ENCODE results near the gene KCTD19.
A peak's percentile ranks its signal among the peaks of the same experiment; 100 is the strongest.

Gene KCTD19

DNA sequence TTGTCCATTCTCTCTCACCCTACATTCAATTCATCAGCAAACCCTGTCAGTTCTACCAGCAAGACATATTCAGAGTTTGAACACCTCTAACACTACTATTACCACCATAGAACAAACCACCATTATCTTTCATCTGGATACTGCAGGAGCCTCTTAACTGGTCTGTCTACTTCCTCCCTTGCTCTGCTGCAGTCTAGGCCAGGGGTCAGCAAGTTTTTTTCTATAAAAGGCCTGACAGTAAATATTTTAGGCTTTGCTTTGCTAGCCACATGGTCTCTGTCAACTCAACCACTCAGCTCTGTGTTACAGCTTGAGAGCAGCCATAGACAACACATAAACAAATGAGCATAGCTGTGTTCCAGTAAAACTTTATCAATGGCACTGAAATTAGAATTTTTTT is 13.8 kb downstream of the KCTD19 start:
- no peak for DNase-seq

DNA sequence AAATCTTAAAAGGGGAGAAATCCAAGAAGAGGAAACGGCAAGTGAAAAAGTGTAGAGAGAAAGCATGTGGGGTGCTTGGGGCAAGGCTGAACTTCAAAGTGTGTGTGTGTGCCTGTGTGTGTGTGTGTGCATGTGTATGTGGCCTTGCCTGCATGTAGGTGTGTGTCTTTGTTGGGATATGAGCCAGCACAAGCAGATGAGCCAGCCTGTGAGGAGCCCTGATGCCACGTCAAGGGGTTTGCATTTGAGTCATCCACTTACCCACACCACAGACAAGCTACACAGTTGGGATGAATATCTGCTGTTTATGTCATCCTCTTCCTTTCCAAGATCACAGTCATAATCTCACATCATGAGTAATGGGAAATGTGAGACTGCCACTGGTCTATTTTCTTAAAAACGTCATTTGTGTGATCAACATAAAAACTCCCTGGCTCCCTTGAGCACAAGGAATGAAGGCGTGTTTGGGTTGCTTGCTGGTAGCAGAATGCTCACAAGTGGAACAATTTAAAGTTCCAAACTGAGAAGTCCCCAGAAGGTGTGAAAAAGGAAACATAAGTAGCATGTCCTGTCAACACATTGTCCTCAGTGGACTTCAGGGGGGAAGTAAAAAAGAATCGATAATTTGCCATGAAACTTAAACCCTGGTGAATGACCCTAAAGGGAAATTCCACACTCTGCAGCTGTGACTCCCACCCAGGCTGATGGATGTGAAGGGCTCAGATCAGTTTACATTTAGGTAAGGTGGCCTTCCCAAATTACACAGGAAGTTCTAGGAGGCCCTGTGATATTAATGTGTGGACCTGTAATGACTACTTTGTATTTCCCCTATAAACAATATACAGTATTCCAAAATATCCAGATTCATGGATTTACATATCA is 14.7 kb downstream of the KCTD19 start:
- peak; percentile 46 for DNase-seq

DNA sequence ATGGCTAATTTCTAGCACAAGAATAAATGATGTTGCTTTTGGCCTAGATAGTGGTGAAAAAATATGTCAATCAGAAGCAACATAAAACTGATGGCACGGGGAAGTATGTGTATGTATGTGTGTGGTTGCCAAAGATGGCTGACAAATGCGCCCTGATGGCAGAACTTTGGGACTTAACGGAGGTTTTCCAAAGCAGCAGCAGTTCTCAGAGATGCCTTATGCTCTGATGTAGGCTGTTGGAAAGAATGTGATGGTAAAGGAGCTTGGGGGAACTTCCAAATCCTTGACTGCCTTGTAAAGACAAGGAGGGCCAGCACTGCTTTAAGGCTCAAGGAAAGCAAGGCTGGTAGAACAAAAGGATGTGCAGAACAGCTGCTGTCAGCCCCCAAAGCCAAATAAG is 16.0 kb downstream of the KCTD19 start:
- DNase-seq, result no peak

DNA sequence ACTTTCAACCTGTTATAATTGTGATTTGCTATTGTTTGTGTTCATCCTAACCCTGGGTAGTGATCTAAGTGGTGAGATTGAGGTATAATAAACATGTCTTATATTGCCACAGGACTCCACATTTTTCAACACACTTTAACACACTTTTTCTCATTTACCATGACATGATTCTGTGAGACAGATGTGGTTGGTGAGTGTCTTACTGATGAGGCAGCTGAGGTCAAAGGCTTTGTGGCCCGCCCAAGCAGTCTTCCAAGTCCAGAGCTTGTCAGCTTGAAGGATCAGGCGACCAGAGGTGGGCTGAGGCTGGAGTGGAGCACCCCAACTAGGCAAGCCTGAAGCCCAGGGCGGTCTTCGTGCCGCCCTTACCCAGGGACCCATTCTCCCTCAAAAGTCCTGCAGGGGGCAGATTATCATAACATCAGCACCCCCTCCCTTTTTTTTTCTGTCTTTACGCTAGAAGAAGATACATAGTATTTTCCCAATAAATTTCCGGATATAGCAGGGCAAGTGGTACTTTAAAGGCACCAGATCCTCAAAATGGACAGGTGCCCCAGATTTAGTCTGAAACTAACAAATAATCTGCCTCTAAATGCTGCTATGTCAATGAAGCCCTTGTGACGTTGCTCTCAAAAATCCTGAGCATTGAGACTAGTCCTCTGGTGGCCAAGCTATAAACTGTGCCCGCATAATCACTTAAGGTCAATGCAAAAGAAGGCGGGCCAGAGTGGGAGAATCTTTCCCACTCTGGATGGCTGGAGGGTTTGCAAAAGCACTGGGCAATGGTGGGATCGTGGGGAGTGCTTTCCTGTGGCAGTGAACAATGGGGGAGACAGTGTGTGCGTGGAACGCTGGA is 21.1 kb downstream of the KCTD19 start:
- DNase-seq, result no peak

DNA sequence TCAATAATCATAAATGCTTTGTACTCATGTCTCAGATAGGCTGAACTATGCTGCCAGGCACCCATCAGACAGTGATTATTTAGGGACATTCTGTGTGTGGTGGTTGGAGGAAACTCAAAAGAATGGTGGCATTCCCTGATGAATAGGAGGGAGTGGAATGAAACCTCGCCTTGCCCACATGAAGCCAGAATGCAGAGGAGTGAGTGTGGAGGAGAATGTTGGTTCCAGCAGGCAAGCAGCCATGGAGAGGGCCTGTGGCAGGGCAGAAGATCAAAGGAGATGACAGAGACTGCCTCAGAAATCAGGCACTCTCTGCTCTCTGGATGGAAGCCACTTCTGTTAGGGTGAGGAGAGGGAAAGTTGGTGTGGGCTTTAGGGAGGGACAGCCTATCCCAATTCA is 22.5 kb downstream of the KCTD19 start:
- DNase-seq, result no peak

DNA sequence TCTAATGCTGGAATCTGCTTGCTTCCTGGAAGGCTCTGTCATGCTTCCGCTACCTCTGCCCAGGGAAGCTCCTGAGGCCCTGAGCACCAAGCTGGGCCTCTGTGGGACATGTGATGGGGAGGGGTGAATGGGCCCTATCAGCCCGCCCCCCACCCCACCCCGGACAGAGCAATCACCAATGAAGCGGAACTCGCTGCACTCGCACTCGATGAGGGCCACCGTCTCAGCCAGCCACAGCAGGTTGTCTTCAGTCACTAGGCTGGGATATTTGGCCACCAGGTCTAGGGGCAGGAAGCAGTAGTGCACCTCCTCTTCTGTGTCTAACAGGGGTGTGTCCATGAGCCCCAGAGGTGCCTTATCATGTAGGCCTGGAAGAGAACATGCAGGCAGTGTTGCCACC is 23.6 kb downstream of the KCTD19 start:
- no peak for DNase-seq

DNA sequence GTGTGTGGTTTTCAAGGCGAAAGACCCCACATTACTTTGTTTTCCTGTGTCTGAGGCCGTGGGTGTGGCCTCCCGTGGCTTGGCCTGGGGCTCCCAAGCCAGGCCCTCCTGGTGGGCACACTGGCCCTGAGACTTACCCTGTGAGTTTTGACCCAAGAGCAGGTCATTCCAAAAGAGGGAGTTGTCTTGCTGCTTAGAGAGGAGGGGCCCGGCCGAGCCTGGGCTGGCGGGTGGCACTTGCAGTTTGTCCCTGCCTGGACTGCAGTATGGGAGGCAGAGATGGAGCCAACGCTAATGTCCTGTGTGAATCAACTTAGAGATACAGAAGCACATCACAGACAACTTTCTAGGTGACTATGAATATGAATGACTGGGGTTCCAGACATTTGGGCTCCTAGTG is 24.5 kb downstream of the KCTD19 start:
- DNase-seq, result no peak

DNA sequence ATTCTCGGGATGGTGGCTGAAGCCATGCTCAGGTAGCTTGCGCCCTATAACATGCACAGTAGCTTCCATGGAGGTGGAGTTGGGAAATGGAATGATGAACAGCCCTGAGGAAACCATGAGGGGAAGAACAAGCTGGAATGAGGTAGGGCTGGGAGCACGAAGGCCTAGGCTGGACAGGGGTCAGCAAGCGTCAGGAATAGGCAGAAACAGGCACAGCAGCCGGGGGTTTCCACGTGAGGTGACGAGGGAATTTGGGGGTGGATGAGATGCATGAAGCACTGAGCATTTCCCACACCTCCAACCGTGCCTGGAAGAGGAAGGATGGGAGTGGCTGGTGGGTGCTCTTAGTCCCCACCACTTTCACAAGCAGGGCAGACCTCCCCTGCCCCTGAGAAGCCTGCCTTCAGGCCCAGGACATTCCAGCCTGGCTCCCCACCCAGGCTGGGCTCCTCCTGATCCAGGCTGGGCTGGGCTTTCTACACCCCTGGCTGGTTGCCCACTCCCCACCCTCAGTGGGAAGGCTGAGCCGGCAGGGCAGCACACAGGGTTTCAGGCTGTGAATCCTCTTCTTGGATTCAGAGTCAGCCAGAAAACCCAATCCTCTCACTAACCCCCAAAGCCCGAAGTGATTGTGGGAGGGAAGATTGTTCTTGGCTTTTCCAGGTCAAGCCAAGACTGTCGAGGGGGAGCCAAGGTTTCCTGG is 25.3 kb downstream of the KCTD19 start:
- DNase-seq, result peak; percentile 85

DNA sequence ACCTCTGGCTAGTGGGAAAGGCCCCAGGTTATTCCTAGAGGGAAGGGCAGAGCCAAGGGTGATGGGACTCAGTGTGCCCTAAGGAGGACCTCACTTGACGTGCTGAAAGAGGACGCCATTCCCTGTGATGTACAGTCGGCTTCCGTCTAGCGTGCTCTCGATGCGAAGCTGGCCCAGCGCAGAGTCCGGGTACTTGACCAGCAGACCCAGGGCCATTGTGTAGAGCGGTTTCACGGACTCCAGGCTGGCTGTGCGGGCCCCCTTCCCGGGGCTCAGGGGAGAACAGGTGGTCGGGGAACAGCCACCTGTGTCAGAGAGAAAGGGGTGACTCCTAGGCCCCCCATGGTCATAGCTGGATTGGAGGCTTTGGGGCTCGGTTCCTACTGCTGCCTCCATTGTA is 27.3 kb downstream of the KCTD19 start:
- peak; percentile 7 for DNase-seq

DNA sequence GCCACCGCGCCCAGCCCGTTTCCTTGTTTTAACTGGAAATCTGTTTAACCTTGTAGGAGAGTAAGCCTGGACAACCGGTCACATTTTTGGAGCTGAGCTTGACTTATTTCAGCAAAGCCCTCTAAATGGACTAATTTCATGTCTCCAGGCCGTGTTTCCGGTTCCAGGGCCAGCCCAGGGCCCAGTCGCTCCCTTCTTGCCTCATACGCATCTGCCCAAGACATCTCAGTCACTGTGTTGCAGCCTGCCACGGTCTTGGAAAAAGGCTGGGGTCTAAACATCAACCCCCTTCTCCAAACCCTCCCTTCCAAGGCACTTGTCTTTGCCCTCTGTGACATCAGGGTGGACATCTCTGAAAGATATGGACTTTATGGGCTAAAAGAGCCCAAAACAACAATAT is 28.3 kb downstream of the KCTD19 start:
- DNase-seq, result peak; percentile 10

DNA sequence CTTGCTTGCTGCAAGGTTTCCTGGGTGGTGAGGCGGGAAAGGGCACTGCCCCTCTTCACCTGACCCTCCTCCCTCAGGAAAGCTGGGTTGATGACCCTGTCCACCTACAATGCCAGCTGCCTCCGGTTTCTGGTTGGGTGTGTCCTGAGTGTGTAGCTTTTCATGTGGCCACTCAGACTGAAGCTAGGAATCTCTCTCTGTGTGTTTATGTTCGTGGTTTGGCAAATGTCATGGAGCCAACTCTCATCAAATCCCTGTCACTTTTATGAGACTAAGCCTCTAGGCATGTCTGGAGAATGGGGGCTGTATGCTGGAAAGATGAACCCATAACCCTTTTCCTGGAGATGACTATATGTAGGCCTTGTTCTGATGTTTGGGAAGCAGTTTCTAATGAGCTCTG is 30.1 kb downstream of the KCTD19 start:
- peak; percentile 23 for DNase-seq

DNA sequence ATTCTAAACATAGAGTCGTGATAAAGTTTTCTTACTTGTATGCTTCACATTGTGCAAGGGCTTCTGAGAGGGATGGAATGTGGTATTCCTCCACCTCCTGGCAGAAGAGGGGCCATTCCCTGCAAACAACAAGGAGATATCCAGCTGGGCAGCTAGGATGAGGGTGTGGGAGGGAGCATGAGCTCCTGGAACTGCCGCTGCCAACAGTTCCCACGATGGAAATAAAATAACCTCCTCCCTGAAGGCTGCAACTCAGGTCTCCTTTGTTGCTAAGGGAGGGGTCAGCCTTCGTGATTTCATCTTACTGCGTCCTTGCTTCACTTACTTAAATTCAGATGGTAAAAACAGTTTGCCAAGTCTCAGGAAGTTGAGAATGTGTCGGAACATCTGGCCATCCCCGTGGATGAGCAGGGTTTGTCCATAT is 31.6 kb downstream of the KCTD19 start:
- DNase-seq, result peak; percentile 40

DNA sequence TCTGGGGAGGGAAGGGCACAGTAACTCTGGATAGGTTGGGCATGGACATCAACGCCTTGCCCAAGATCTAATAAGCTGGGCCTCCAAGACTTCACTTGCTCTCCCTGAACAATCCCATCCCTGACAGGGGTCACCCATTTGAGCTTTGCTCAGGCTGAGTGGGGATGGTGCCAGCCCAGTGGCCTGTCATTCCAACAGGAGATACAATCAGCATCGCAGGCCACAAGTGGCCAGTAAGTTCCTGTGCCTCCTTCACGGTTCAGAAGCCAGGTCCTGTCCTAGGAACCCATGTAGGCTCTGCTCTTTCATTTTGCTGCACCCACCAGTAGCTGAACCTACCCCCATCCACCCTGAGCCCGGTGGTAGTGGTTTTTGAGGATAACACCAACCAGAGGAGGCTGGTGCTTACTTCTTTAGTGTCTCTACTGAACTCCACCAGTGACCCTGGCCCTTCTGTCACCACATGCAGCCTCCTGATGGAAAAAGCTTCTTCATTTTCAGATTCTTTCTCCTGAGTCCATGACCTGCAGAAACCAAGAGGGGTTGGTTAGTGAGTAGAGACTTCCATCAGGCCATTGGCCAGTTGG is 32.3 kb downstream of the KCTD19 start:
- peak; percentile 7 for DNase-seq

DNA sequence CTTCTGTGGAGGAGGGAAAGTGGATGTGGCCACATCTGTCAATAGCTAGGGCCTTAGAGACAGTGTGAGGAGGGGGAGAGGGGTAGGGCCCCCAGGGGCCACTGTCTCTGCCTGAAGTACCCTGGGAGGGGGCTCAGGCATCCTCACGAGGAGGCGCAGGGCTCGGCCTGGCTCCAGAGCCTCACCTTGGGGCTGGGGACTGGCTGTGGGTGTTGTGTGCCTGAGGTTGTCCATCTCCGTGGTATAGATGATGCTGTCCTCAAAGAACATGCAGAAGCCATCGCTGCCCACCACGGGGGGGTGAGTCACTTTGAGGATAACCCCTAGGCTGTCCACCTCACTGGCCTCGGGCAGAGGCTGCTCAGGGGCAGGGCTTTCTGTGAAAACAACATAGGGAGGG is 35.1 kb downstream of the KCTD19 start:
- peak; percentile 4 for DNase-seq

DNA sequence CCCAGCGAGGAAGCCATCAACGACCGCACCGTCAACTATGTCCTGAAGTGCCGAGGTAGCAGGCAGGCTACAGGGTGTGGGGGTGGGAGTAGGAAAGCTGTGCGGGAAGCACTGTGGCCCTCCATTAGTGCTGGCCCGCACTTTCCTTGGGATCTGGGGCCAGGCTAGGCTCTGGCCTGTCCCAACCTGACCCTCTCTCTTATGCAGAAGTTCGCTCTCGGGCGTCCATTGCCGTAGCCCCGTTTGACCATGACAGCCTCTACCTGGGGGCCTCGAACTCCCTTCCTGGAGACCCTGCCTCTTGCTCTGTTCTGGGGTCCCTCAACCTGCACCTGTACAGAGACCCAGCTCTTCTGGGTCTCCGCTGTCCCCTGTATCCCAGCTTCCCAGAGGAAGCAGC is 38.6 kb downstream of the KCTD19 start:
- no peak for DNase-seq

DNA sequence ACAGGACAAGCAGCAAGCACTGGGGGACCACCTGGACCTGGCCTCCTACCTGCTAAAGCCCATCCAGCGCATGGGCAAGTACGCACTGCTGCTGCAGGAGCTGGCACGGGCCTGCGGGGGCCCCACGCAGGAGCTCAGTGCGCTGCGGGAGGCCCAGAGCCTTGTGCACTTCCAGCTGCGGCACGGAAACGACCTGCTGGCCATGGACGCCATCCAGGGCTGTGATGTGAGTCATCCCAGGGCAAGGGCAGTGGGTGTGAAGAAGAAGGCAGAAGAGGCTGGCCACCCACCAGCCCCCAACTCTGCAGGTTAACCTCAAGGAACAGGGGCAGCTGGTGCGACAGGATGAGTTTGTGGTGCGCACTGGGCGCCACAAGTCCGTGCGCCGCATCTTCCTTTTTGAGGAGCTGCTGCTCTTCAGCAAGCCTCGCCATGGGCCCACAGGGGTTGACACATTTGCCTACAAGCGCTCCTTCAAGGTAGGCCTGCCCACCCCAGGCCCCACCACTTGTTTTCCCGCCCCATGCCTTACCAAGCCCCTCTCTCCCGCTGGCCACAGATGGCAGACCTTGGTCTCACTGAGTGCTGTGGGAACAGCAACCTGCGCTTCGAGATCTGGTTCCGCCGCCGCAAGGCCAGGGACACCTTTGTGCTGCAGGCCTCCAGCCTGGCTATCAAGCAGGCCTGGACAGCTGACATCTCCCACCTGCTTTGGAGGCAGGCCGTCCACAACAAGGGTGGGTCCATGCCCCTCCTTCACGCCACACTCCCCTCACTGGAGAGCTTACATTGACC is 39.9 kb downstream of the KCTD19 start:
- DNase-seq, result no peak

DNA sequence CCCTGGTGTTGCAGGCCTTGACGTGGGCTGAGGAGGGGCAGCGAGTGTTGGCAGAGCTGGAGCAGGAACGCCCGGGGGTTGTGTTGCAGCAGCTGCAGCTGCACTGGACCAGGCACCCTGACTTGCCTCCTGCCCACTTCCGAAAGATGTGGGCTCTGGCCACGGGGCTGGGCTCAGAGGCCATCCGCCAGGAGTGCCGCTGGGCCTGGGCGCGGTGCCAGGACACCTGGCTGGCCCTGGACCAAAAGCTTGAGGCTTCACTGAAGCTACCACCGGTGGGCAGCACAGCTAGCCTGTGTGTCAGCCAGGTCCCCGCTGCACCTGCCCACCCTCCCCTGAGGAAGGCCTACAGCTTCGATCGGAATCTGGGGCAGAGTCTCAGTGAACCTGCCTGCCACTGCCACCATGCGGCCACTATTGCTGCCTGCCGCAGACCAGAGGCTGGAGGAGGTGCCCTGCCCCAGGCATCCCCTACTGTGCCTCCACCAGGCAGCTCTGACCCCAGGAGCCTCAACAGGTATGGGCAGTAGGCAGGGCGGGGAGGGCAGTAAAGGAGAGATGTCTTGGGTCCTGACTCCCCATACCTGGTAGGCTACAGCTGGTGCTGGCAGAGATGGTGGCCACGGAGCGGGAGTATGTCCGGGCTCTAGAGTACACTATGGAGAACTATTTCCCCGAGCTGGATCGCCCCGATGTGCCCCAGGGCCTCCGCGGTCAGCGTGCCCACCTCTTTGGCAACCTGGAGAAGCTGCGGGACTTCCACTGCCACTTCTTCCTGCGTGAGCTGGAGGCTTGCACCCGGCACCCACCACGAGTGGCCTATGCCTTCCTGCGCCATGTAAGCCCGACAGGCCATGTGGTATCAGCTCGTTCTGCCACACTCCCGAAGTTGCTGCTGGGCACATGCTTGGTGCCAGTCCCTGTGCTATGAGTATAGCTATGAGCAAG is 41.6 kb downstream of the KCTD19 start:
- DNase-seq, result peak; percentile 42

DNA sequence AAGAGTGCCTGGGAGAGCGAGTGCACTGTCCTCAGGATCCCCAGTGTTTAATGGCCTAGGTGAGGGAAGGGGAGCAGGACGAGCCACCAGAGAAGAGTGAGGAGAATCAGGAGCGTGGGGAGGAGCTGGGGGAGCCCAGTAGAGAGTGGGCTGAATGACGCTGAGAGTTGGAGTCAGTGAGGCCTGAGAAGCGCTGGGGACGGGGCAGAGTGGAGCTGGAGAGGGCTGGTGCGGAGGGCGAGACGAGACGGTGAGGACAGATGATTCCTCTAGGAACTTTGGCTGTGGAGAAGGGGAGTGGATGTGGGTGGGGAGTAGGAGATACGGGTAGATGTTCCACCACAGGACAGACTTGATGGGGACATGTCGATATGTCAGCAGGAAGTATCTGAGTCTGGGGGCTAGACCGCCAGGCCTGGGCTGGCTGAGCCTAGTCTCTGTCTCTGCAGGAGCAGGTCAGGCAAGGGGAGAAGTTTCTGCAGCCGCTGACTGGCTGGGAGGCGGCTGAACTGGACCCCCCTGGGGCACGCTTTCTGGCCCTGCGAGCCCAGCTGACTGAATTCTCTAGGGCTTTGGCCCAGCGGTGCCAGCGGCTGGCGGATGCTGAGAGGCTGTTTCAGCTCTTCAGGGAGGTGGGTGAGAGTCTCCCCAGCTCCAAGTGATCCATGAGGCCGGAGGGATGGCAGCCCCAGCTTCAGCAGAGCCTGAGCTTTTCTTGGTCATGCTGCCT is 42.5 kb downstream of the KCTD19 start:
- no peak for DNase-seq

DNA sequence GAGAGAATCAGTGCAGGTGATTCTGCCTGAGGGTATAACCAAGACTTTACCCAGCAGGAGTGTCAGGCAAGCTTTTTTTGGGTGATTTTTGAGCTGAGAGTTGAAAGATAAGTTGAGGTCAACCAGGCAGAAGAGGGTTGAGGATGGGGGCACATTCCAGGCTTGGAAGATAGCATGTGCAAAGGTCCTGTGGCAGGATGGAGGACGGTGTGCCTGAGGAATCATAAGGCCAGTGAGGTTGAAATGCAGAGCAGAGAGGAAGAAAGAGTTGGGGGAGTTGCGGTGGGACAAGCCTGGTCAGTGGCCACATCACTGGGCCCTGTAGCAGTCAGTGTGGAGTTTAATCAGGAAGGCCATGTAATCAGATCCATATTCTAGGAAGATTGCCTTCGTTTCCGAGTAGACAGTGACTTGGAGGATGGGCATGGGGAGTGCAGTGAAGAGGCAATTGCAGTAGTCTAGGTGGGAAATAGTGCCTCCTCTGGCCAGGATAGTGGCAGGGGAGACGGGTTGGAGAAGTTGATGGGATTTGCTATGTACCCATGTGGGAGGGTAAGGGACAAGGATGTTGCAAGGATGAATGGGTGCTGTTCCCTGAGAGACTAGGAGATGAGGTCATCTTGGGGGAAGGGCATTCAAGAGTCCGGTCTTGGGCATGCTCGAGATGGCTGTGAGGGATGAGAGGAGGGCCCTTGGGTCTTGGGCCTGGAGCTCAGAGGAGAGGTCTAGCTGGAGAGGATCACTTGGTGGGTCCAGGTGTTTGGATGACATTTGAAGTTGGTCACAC is 43.3 kb downstream of the KCTD19 start:
- no peak for DNase-seq

Data from right hindlimb (tissue), 1 donor.